Caco-2 (cell line): ENCODE data around the gene C14orf132. TPM values are rescaled to one million over a fixed set of nuclear protein-coding genes. Genes with fewer than 3 reads are reported as not detected.

Source experiments
- BruUV-seq: library from RNA; stranded (reverse); fragments of 400-500 nt; replicated peaks from 2 replicates; lab custom pipeline; 2021; lab: Mats Ljungman, UMichigan
- CTCF ChIA-PET: fragments of 300-600 bp; sonication (Branson Sonifier 250); formaldehyde crosslinking; loops from one replicate; lab custom pipeline; 2022; ENCODE audit warnings: antibody characterized with exemption; lab: Charles Lee
- POLR2A ChIA-PET: fragments of 300-600 bp; sonication (Branson Sonifier 250); formaldehyde crosslinking; loops from one replicate; lab custom pipeline; 2022; ENCODE audit warnings: antibody characterized with exemption; lab: Charles Lee
- DNase-seq, 2 experiments: peaks; one replicate each; pipeline versions ENCODE4 v3.0.0 to v3.0.0-alpha.2; 2020 to 2022
- H3K27me3 ChIP-seq: replicated peaks from 2 replicates; pipeline ENCODE4 v1.6.0; 2011; ENCODE audit warnings: low read length; ENCODE audit not compliant: control insufficient read depth, insufficient read depth
- H3K36me3 ChIP-seq: 2 replicates; pipeline ENCODE4 v1.5.1; 2011; ENCODE audit warnings: low read length; ENCODE audit not compliant: control insufficient read depth, insufficient read depth
- H3K4me1 ChIP-seq: fragments of 250-450 bp; sonication (Bioruptor Pico); 2 replicates; pipeline ENCODE4 v1.5.1; 2020; ENCODE audit warnings: mild to moderate bottlenecking
- H3K4me3 ChIP-seq: 2 replicates; pipeline ENCODE4 v1.5.1; 2011; ENCODE audit warnings: low read depth, mild to moderate bottlenecking, control low read depth, low read length
- H3K9me3 ChIP-seq: fragments of 250-450 bp; sonication (Bioruptor Pico); 2 replicates; pipeline ENCODE4 v1.5.1; 2020; ENCODE audit warnings: mild to moderate bottlenecking, moderate library complexity
- H3K27ac Mint-ChIP-seq: one replicate; pipeline ENCODE4 v1.8.0; 2022; ENCODE audit warnings: mixed read lengths; ENCODE audit not compliant: unreplicated experiment
- H3K27me3 Mint-ChIP-seq: one replicate; pipeline ENCODE4 v1.8.0; 2022; ENCODE audit warnings: mixed read lengths; ENCODE audit not compliant: insufficient read depth, unreplicated experiment
- H3K36me3 Mint-ChIP-seq: one replicate; pipeline ENCODE4 v1.8.0; 2022; ENCODE audit warnings: mild to moderate bottlenecking, mixed read lengths; ENCODE audit not compliant: insufficient read depth, unreplicated experiment
- H3K4me1 Mint-ChIP-seq: one replicate; pipeline ENCODE4 v1.8.0; 2022; ENCODE audit warnings: low read depth, mixed read lengths; ENCODE audit not compliant: unreplicated experiment
- H3K4me3 Mint-ChIP-seq: one replicate; pipeline ENCODE4 v1.8.0; 2022; ENCODE audit warnings: mild to moderate bottlenecking, moderate library complexity, mixed read lengths; ENCODE audit not compliant: unreplicated experiment
- H3K9me3 Mint-ChIP-seq: one replicate; pipeline ENCODE4 v1.8.0; 2022; ENCODE audit warnings: mixed read lengths; ENCODE audit not compliant: unreplicated experiment
- CTCF ChIP-seq, 2 experiments: fragments of 200-600 bp in 1 of 2; IDR thresholded peaks; 1 replicate in 1 of 2; 2 replicates in 1 of 2; pipeline versions ENCODE4 v1.5.1 to v1.8.0; 2011 to 2022; ENCODE audit warnings: antibody characterized with exemption in 1 of 2, control low read depth in 1 of 2, inconsistent platforms in 1 of 2, low read depth in 1 of 2, low read length in 1 of 2, mild to moderate bottlenecking in 1 of 2, moderate library complexity in 1 of 2; ENCODE audit not compliant: insufficient read depth in 1 of 2, severe bottlenecking in 1 of 2, unreplicated experiment in 1 of 2
- intact Hi-C: fragments of 100-400 bp; cut with micrococcal nuclease; formaldehyde crosslinking; loops from one replicate; pipeline ENCODE4 v1.10.0; 2022; ENCODE audit not compliant: unreplicated experiment
- total RNA-seq: library from RNA; stranded (reverse); gene quantifications from 2 replicates; pipeline ENCODE4 v1.2.3, GENCODE V29; 2022

C14orf132 gene
- total RNA-seq, 1 experiment from 2014 or later: 0.20 TPM

DNA sequence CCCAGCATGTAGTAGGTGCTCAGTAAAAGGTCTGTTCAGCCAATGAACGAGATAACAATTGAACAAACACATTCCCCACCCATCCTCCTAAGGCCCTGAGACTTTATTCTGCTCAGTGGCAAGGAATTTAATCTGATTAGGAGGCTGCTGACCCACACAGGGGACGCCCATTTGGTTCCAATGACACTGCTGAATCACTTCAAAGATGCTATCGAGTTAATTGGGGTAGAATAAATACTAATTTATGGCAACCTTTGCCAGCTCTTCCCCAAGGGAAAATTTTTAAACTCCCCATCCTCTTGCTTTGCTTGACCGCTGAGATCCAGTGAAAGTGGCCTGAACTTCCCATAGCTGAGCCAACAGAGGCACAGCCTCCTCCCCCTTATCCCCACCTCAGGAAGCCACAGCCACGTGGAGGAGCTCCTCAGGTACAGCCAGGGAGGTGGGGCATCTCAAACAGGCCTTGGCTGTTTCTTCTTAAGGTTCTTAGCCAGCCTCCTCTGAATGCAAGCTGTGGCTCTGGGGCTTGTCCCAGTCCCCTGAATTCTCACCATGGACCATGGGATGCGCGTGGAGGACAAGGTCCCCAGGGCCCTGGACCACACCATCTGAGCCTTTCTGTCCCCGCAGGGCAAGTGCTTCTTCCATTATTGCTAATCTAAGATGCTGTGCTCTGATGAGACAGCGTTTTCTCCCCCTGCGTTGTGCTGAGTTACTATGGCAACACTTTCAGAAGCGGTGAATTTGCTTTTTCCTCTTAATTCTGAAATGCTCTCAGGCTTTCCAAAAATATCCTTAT is 26.7 kb downstream of the C14orf132 start:
- no peak overlapping the region for H3K4me3 ChIP-seq
- no peak for TF ChIP-seq CTCF (IDR thresholded peaks at IDR 0.05; ENCODE audit: insufficient read depth in 1 of 2, low read depth in 1 of 2, low read length in 1 of 2, severe bottlenecking in 1 of 2, unreplicated experiment in 1 of 2)
- CTCF ChIA-PET: no interaction called here
- peaks cover 5% of the 10 kb centered on the region for H3K27me3 Mint-ChIP-seq
- no peaks in the 10 kb centered on the region for H3K9me3 ChIP-seq
- DNase-seq: no peak
- no TSS peak for BruUV-seq
- H3K4me1 Mint-ChIP-seq: no peaks in the 10 kb centered on the region
- intact Hi-C loops: no loop called here
- H3K4me1 ChIP-seq: no peaks in the 10 kb centered on the region
- H3K27me3 ChIP-seq: no peaks in the 10 kb centered on the region; the same call in 1 of the 2 replicates
- H3K9me3 Mint-ChIP-seq: no peaks in the 10 kb centered on the region
- H3K4me3 Mint-ChIP-seq: no peak overlapping the region
- no peaks in the 10 kb centered on the region for H3K36me3 ChIP-seq
- H3K27ac Mint-ChIP-seq: no peak overlapping the region
- H3K36me3 Mint-ChIP-seq: no peaks in the 10 kb centered on the region
- POLR2A ChIA-PET: no interaction called here

- no peak overlapping the region for H3K4me3 Mint-ChIP-seq
- ChIA-PET POLR2A (no interaction called here), CTCF (no interaction called here)
- no peaks in the 10 kb centered on the region for H3K9me3 Mint-ChIP-seq
- BruUV-seq: no TSS peak
- no peak overlapping the region for H3K27ac Mint-ChIP-seq
- no peak for TF ChIP-seq CTCF (IDR thresholded peaks at IDR 0.05; ENCODE audit: insufficient read depth in 1 of 2, low read depth in 1 of 2, low read length in 1 of 2, severe bottlenecking in 1 of 2, unreplicated experiment in 1 of 2)
- H3K36me3 ChIP-seq: no peaks in the 10 kb centered on the region
- no peaks in the 10 kb centered on the region for H3K36me3 Mint-ChIP-seq
- H3K4me1 Mint-ChIP-seq: no peaks in the 10 kb centered on the region
- no peaks in the 10 kb centered on the region for H3K4me1 ChIP-seq
- no peaks in the 10 kb centered on the region; the same call in 1 of the 2 replicates for H3K27me3 ChIP-seq
- H3K9me3 ChIP-seq: no peaks in the 10 kb centered on the region
- intact Hi-C loops: no loop called here
- peaks cover 7% of the 10 kb centered on the region for H3K27me3 Mint-ChIP-seq
- no peak overlapping the region for H3K4me3 ChIP-seq
- DNase-seq: no peak
Observed at GRCh38 chr14:96066976-96067375, 27.8 kb downstream of the C14orf132 start.

DNA sequence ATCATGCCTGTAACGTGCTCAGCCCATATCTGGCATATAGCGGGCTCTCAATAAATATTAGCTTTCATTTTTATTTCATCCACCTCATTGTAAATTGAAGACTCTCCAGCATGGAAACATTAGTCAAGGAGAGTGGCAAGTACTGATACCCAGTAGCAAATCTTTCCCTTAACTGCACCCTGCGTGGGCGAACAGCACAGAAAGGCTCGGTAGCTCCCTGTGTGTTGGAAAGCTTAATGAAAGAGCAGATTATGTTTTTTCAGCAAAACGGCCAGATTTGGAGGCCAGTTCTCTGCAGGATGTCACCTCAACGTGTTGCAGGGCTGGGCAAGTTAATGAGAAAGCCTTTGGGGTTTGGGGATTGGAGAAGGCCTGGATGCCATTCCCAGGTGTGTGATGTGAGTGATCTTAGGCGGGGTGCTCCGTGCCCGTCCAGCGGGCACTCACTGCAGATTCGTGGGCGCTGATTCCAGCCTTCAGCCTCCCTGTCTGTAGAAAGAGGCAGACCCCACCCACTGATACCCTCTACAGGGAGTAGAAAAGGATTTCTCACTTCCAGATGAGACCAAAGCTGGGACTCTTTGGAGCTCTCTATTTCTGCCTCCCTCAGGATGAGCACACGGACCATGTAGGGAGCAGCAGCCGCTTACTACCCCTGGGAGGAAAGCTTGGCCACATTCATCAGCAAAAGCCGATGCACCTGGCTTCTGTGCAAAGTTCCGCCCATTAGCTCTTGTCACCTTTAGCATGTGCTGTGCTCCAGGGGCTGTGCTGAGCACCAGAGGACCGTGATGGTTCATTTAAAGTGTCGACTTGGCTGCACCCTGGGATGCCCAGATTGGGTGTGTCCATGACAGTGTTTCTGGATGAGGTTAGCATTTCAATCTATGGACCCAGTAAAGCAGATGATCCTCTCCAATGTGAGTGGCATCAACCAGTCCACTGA is 29.1 kb downstream of the C14orf132 start:
- H3K36me3 Mint-ChIP-seq: no peaks in the 10 kb centered on the region
- Histone ChIP-seq H3K27me3 (no peaks in the 10 kb centered on the region), H3K9me3 (no peaks in the 10 kb centered on the region), H3K4me1 (no peaks in the 10 kb centered on the region), H3K4me3 (no peak overlapping the region), H3K36me3 (no peaks in the 10 kb centered on the region)
- intact Hi-C loops: no loop called here
- H3K4me1 Mint-ChIP-seq: no peaks in the 10 kb centered on the region
- DNase-seq: no peak
- no peak overlapping the region for H3K4me3 Mint-ChIP-seq
- POLR2A ChIA-PET: no interaction called here
- CTCF ChIA-PET: no interaction called here
- no peak overlapping the region for H3K27ac Mint-ChIP-seq
- H3K9me3 Mint-ChIP-seq: no peaks in the 10 kb centered on the region
- no TSS peak for BruUV-seq
- no peak for TF ChIP-seq CTCF (IDR thresholded peaks at IDR 0.05; ENCODE audit: insufficient read depth in 1 of 2, low read depth in 1 of 2, low read length in 1 of 2, severe bottlenecking in 1 of 2, unreplicated experiment in 1 of 2)
- peaks cover 10% of the 10 kb centered on the region for H3K27me3 Mint-ChIP-seq
